Spleen (tissue), 7 donors: ENCODE measurements around the gene THBS2.

ENCODE experiments used
- CTCF ChIP-seq, 11 experiments: fragments of 200-600 bp in 7 of 11; fragments of 450-650 bp in 4 of 11; sonication (generic) in 4 of 11; IDR thresholded peaks in 8 of 11; conservative IDR thresholded peaks in 3 of 11; 1 replicate in 7 of 11; 2 replicates in 4 of 11; pipeline versions ENCODE4 v1.4.0 to v1.8.0; 2016 to 2021; ENCODE audit warnings: antibody characterized with exemption in 11 of 11, inconsistent platforms in 4 of 11, mild to moderate bottlenecking in 1 of 11
- POLR2A ChIP-seq, 3 donors: fragments of 450-650 bp; IDR thresholded peaks; one replicate each; pipeline ENCODE4 v1.5.1; 2017; ENCODE audit warnings: antibody characterized with exemption in 3 of 3, mild to moderate bottlenecking in 1 of 3
- POLR2AphosphoS5 ChIP-seq, 3 donors: sonication (generic); formaldehyde crosslinking; IDR thresholded peaks; one replicate each; pipeline ENCODE4 v1.5.1; 2017; ENCODE audit warnings: antibody characterized with exemption in 3 of 3
- donor health status: DM: no; HTN: no; CAD: no; lungs with moderate emphysema.
- donor health status: DM: no; HTN: no; CAD: no.
- donor health status: DM: no; HTN: no; CAD: no.

GRCh38 chr6:169263836-169264608 lies 10.4 kb upstream of the THBS2 start:
- TF ChIP-seq CTCF (IDR thresholded peaks at IDR 0.05 in 8 of 11, conservative IDR thresholded peaks at IDR 0.05 in 3 of 11) (no peak), POLR2AphosphoS5 (IDR thresholded peaks at IDR 0.05) (peak in 2 of 3 donors; percentile 24 to 44), POLR2A (IDR thresholded peaks at IDR 0.05) (no peak)
